Osteoblast (primary cell): ENCODE results near the gene WDR4. TPM values are rescaled to one million over a fixed set of nuclear protein-coding genes. Genes with fewer than 3 reads are reported as not detected.

Experiments
- DNase-seq: peaks from one replicate; pipeline ENCODE4 v3.0.0; 2011; ENCODE audit warnings: low spot score, mixed read lengths; ENCODE audit not compliant: insufficient read length; ENCODE audit errors: missing footprints
- H2AFZ ChIP-seq: 2 replicates; pipeline ENCODE4 v1.6.0; 2011; ENCODE audit warnings: mild to moderate bottlenecking, low read length
- H3K27ac ChIP-seq: 2 replicates; pipeline ENCODE4 v1.5.1; 2011; ENCODE audit warnings: mild to moderate bottlenecking, low read depth, low read length, moderate library complexity
- H3K27me3 ChIP-seq: 2 replicates; pipeline ENCODE4 v1.6.0; 2012; ENCODE audit warnings: mild to moderate bottlenecking, control low read depth, inconsistent platforms, low read length, moderate library complexity; ENCODE audit not compliant: insufficient read depth
- H3K36me3 ChIP-seq: 2 replicates; pipeline ENCODE4 v1.5.1; 2011; ENCODE audit warnings: mild to moderate bottlenecking, low read length, control low read depth, moderate library complexity; ENCODE audit not compliant: insufficient read depth
- H3K4me1 ChIP-seq: 2 replicates; pipeline ENCODE4 v1.5.1; 2011; ENCODE audit warnings: mild to moderate bottlenecking, low read length, control low read depth, moderate library complexity; ENCODE audit not compliant: insufficient read depth
- H3K4me2 ChIP-seq: 2 replicates; pipeline ENCODE4 v1.6.0; 2011; ENCODE audit warnings: mild to moderate bottlenecking, low read length; ENCODE audit not compliant: insufficient read depth
- H3K4me3 ChIP-seq: fragments of 200-600 bp; sonication (generic); 3 replicates; pipeline ENCODE4 v1.5.1; 2012; ENCODE audit warnings: mild to moderate bottlenecking, low read length, inconsistent platforms; ENCODE audit not compliant: insufficient read depth
- H3K79me2 ChIP-seq: 2 replicates; pipeline ENCODE4 v1.6.0; 2012; ENCODE audit warnings: mild to moderate bottlenecking, low read length, control low read depth, inconsistent platforms; ENCODE audit not compliant: insufficient read depth
- H3K9me3 ChIP-seq: 2 replicates; pipeline ENCODE4 v1.5.1; 2011; ENCODE audit warnings: low read depth, low read length, control low read depth
- H4K20me1 ChIP-seq: 2 replicates; pipeline ENCODE4 v1.6.0; 2012; ENCODE audit warnings: mild to moderate bottlenecking, low read length, control low read depth; ENCODE audit not compliant: insufficient read depth
- CTCF ChIP-seq: IDR thresholded peaks from 2 replicates; pipeline ENCODE4 v1.5.1; 2011; ENCODE audit warnings: mild to moderate bottlenecking, low read depth, low read length, moderate library complexity; ENCODE audit errors: extremely low read depth
- total RNA-seq: library from RNA; depleted of rRNA; stranded (reverse); fragments of >200 nt; gene quantifications from 2 replicates; pipeline ENCODE4 v1.2.3, GENCODE V29; 2012

The WDR4 gene
- total RNA-seq, 1 donor = 10.1 TPM

GRCh38 chr21:42873096-42873495 is 6.2 kb downstream of the WDR4 start:
- Histone ChIP-seq H3K4me2 (no peak overlapping the region), H2AFZ (no peak overlapping the region), H3K79me2 (peaks cover 54% of the 10 kb centered on the region), H3K36me3 (peaks cover 56% of the 10 kb centered on the region), H4K20me1 (peaks cover 6% of the 10 kb centered on the region), H3K4me3 (no peak overlapping the region), H3K9me3 (no peaks in the 10 kb centered on the region), H3K27ac (no peak overlapping the region), H3K4me1 (peaks cover 2% of the 10 kb centered on the region), H3K27me3 (no peaks in the 10 kb centered on the region)
- DNase-seq = peak; percentile 51
- TF ChIP-seq CTCF = no peak

GRCh38 chr21:42868196-42868595 is 11.1 kb downstream of the WDR4 start:
- TF ChIP-seq CTCF = no peak
- H3K4me2 ChIP-seq = no peak overlapping the region
- DNase-seq = peak; percentile 67
- peaks cover 47% of the 10 kb centered on the region for H3K36me3 ChIP-seq
- H3K79me2 ChIP-seq = peaks cover 71% of the 10 kb centered on the region
- H2AFZ ChIP-seq = no peak overlapping the region
- peaks cover 12% of the 10 kb centered on the region for H4K20me1 ChIP-seq
- no peaks in the 10 kb centered on the region for H3K27me3 ChIP-seq
- no peaks in the 10 kb centered on the region for H3K4me1 ChIP-seq
- no peak overlapping the region for H3K4me3 ChIP-seq
- no peaks in the 10 kb centered on the region for H3K9me3 ChIP-seq
- H3K27ac ChIP-seq = no peak overlapping the region

GRCh38 chr21:42865776-42866160 is 13.6 kb downstream of the WDR4 start:
- no peaks in the 10 kb centered on the region for H3K4me1 ChIP-seq
- H2AFZ ChIP-seq = no peak overlapping the region
- no peak overlapping the region for H3K4me2 ChIP-seq
- H3K9me3 ChIP-seq = no peaks in the 10 kb centered on the region
- H3K4me3 ChIP-seq = no peak overlapping the region
- TF ChIP-seq CTCF = no peak
- H3K36me3 ChIP-seq = peaks cover 45% of the 10 kb centered on the region
- no peak overlapping the region for H3K27ac ChIP-seq
- H4K20me1 ChIP-seq = peaks cover 17% of the 10 kb centered on the region
- H3K27me3 ChIP-seq = no peaks in the 10 kb centered on the region
- peaks cover 71% of the 10 kb centered on the region for H3K79me2 ChIP-seq
- peak; percentile 72 for DNase-seq

- peaks cover 73% of the 10 kb centered on the region for H3K79me2 ChIP-seq
- H3K4me2 ChIP-seq = no peak overlapping the region
- H3K9me3 ChIP-seq = no peaks in the 10 kb centered on the region
- peak; percentile 71 for DNase-seq
- H3K36me3 ChIP-seq = peaks cover 44% of the 10 kb centered on the region
- no peak overlapping the region for H2AFZ ChIP-seq
- no peaks in the 10 kb centered on the region for H3K4me1 ChIP-seq
- TF ChIP-seq CTCF = no peak
- no peak overlapping the region for H3K27ac ChIP-seq
- H3K27me3 ChIP-seq = no peaks in the 10 kb centered on the region
- no peak overlapping the region for H3K4me3 ChIP-seq
- H4K20me1 ChIP-seq = peaks cover 19% of the 10 kb centered on the region
These were observed 14.2 kb downstream of the WDR4 start for GRCh38 chr21:42864815-42865775.
